Gastrocnemius medialis (tissue), 4 donors: ENCODE results near the gene ADAMTSL2. TPM values are rescaled to one million over a fixed set of nuclear protein-coding genes. Genes with fewer than 3 reads are reported as not detected.

Experiments
- ATAC-seq, 2 donors: fragments of 150-250 bp; one replicate each; pipeline ENCODE4 v1.9.1; 2016
- DNase-seq, 2 donors: peaks; one replicate each; pipeline ENCODE4 v3.0.0-alpha.2; 2019
- H3K27ac ChIP-seq, 4 donors: fragments of 200-600 bp; sonication (generic); 1 replicate in 1 of 4; 2 replicates in 3 of 4; pipeline ENCODE4 v1.5.1; 2016 to 2018; ENCODE audit warnings: mild to moderate bottlenecking in 2 of 4, moderate library complexity in 1 of 4
- H3K27me3 ChIP-seq, 3 donors: fragments of 200-600 bp; sonication (generic) in 2 of 3; 1 replicate in 1 of 3; 2 replicates in 2 of 3; pipeline versions ENCODE4 v1.5.1 to v1.6.0; 2016 to 2019; ENCODE audit warnings: mild to moderate bottlenecking in 1 of 3, moderate library complexity in 1 of 3
- H3K36me3 ChIP-seq, 2 donors: fragments of 200-600 bp; sonication (generic) in 1 of 2; one replicate each; pipeline ENCODE4 v1.5.1; 2017 to 2018
- H3K4me1 ChIP-seq, 2 donors: fragments of 200-600 bp; sonication (generic) in 1 of 2; one replicate each; pipeline ENCODE4 v1.5.1; 2016 to 2017; ENCODE audit warnings: mild to moderate bottlenecking in 2 of 2
- H3K4me3 ChIP-seq, 4 donors: fragments of 200-600 bp; sonication (generic) in 3 of 4; 1 replicate in 1 of 4; 2 replicates in 3 of 4; pipeline ENCODE4 v1.5.1; 2016 to 2019; ENCODE audit warnings: mild to moderate bottlenecking in 2 of 4
- H3K9me3 ChIP-seq, 3 donors: fragments of 200-600 bp; sonication (generic) in 2 of 3; 1 replicate in 1 of 3; 2 replicates in 2 of 3; pipeline ENCODE4 v1.5.1; 2016 to 2019
- CTCF ChIP-seq, 5 experiments: fragments of 450-650 bp in 3 of 5; fragments of 200-600 bp in 2 of 5; sonication (generic) in 2 of 5; IDR thresholded peaks in 4 of 5; conservative IDR thresholded peaks in 1 of 5; 1 replicate in 4 of 5; 2 replicates in 1 of 5; pipeline ENCODE4 v1.5.1; 2016 to 2019; ENCODE audit warnings: antibody characterized with exemption in 5 of 5, mild to moderate bottlenecking in 3 of 5, moderate library complexity in 3 of 5
- POLR2A ChIP-seq, 2 donors: fragments of 450-650 bp; IDR thresholded peaks; one replicate each; pipeline ENCODE4 v1.6.1; 2017; ENCODE audit warnings: antibody characterized with exemption in 2 of 2, mild to moderate bottlenecking in 2 of 2, moderate library complexity in 2 of 2
- in situ Hi-C, 4 donors: fragments of 200-750 bp; cut with MboI; loops; one replicate each; pipeline versions ENCODE4 v1.15.0 to v1.8.0; 2017; ENCODE audit warnings: low sequenced_read_pairs in 4 of 4
- intact Hi-C: fragments of 100-400 bp; cut with DNase I; formaldehyde crosslinking; loops from one replicate; pipeline ENCODE4 v1.15.1; 2023; ENCODE audit warnings: low total_unique reads
- total RNA-seq, 4 donors: library from RNA; depleted of rRNA; stranded (reverse); fragments of >200 nt; gene quantifications; one replicate each; pipeline versions ENCODE4 v1.1.0 to v1.2.3, GENCODE V29; 2016

ADAMTSL2 gene
- total RNA-seq, 4 donors from 2014 or later, result 0.10 to 1.8 (median 0.44) TPM

GRCh38 chr9:133553973-133554713 is 19.6 kb downstream of the ADAMTSL2 start:
- in situ Hi-C loops, result no loop called here
- ATAC-seq, result no peak
- Histone ChIP-seq H3K27me3 (peaks cover 0 to 7% (median 0%) of the 10 kb centered on the region in 3 donors), H3K9me3 (no peaks in the 10 kb centered on the region), H3K4me3 (no peak overlapping the region), H3K4me1 (peaks cover 9 to 13% of the 10 kb centered on the region in 2 donors), H3K27ac (no peak overlapping the region), H3K36me3 (no peaks in the 10 kb centered on the region)
- no peak for TF ChIP-seq CTCF (IDR thresholded peaks at IDR 0.05 in 4 of 5, conservative IDR thresholded peaks at IDR 0.05 in 1 of 5)
- no peak for TF ChIP-seq POLR2A (IDR thresholded peaks at IDR 0.05)
- intact Hi-C loops, result no loop called here
- DNase-seq, result no peak

GRCh38 chr9:133554729-133555128 is 20.2 kb downstream of the ADAMTSL2 start:
- TF ChIP-seq POLR2A (IDR thresholded peaks at IDR 0.05) (no peak), CTCF (IDR thresholded peaks at IDR 0.05 in 4 of 5, conservative IDR thresholded peaks at IDR 0.05 in 1 of 5) (no peak)
- in situ Hi-C loops, result no loop called here

GRCh38 chr9:133556354-133556753 is 21.9 kb downstream of the ADAMTSL2 start:
- in situ Hi-C loops (no loop called here), intact Hi-C loops (no loop called here)
- TF ChIP-seq CTCF (IDR thresholded peaks at IDR 0.05 in 4 of 5, conservative IDR thresholded peaks at IDR 0.05 in 1 of 5) (no peak), POLR2A (IDR thresholded peaks at IDR 0.05) (no peak)
- peaks cover 13% of the 10 kb centered on the region in 2 donors for H3K4me1 ChIP-seq
- H3K9me3 ChIP-seq, result no peaks in the 10 kb centered on the region
- peaks cover 7 to 14% (median 8%) of the 10 kb centered on the region in 3 donors for H3K27me3 ChIP-seq
- ATAC-seq (no peak), DNase-seq (no peak)
- no peak overlapping the region for H3K27ac ChIP-seq
- no peak overlapping the region for H3K4me3 ChIP-seq
- H3K36me3 ChIP-seq, result no peaks in the 10 kb centered on the region

More at GRCh38 chr9:133554729-133555128, 20.2 kb downstream of the ADAMTSL2 start:
- no peaks in the 10 kb centered on the region for H3K9me3 ChIP-seq
- ATAC-seq, result no peak
- H3K4me3 ChIP-seq, result no peak overlapping the region
- H3K27ac ChIP-seq, result no peak overlapping the region
- peaks cover 9 to 13% of the 10 kb centered on the region in 2 donors for H3K4me1 ChIP-seq
- no peak for DNase-seq
- intact Hi-C loops, result no loop called here
- no peaks in the 10 kb centered on the region for H3K36me3 ChIP-seq
- peaks cover 0 to 9% (median 0%) of the 10 kb centered on the region in 3 donors for H3K27me3 ChIP-seq

- no peak overlapping the region for H3K4me3 ChIP-seq
- TF ChIP-seq CTCF (IDR thresholded peaks at IDR 0.05 in 4 of 5, conservative IDR thresholded peaks at IDR 0.05 in 1 of 5) (no peak), POLR2A (IDR thresholded peaks at IDR 0.05) (no peak)
- intact Hi-C loops (no loop called here), in situ Hi-C loops (no loop called here)
- no peaks in the 10 kb centered on the region for H3K36me3 ChIP-seq
- ATAC-seq (no peak), DNase-seq (no peak)
- H3K4me1 ChIP-seq, result peaks cover 13% of the 10 kb centered on the region in 2 donors
- no peaks in the 10 kb centered on the region for H3K9me3 ChIP-seq
- peak overlapping the region in 1 of 4 donors; percentile 55 for H3K27ac ChIP-seq
- H3K27me3 ChIP-seq, result peaks cover 11 to 16% (median 14%) of the 10 kb centered on the region in 3 donors
Measured at GRCh38 chr9:133557581-133557980, 23.1 kb downstream of the ADAMTSL2 start.
